ENCODE measurements around the gene DCTD. TPM values are rescaled to one million over a fixed set of nuclear protein-coding genes. Genes with fewer than 3 reads are reported as not detected.

Gene DCTD
- total and polyA plus RNA-seq, 2 of the 13 experiments (the other 11 are each of a cell fraction or from before 2014, with no cell fraction given): 85.1 to 95.3 TPM

GRCh38 chr4:182917182-182918043 lies at the start of gene DCTD (continued):
- no peak for TF ChIP-seq GPBP1L1 (CRISPR knock-in tag; IDR thresholded peaks at IDR 0.05)
- TF ChIP-seq ZBTB14 (CRISPR knock-in tag; IDR thresholded peaks at IDR 0.05): peak; percentile 83
- 0 out of 4 replicates have a peak, but pooled peaks of 1 of the 2 experiments have one; percentile 7 for TF ChIP-seq REST (IDR thresholded peaks at IDR 0.05; ENCODE audit: borderline replicate concordance in 1 of 2, low read depth in 1 of 2, low read length in 2 of 2)
- peak; percentile 28 for TF ChIP-seq TEAD3 (CRISPR knock-in tag; optimal IDR thresholded peaks at IDR 0.05; ENCODE audit: borderline replicate concordance)
- no peak for TF ChIP-seq ZBTB37 (CRISPR knock-in tag; IDR thresholded peaks at IDR 0.05)
- TF ChIP-seq IKZF1 (IDR thresholded peaks at IDR 0.05): no peak
- TF ChIP-seq ZNF468 (CRISPR knock-in tag; IDR thresholded peaks at IDR 0.05): peak; percentile 69; the same call in 1 of the 2 replicates
- 0 out of 2 replicates have a peak, but pooled peaks have one; percentile 59 for TF ChIP-seq NRL (CRISPR knock-in tag; IDR thresholded peaks at IDR 0.05; ENCODE audit: borderline replicate concordance)
- no peak for TF ChIP-seq THAP7 (CRISPR knock-in tag; IDR thresholded peaks at IDR 0.05)
- no peak for TF ChIP-seq CC2D1A (CRISPR knock-in tag; IDR thresholded peaks at IDR 0.05)

Measured in HepG2 (cell line).